NCI-H2107 treated with DMSO at 0.1 percent for 48 hours (cell line): ENCODE data around the gene CDH23.

Experiments
- DNase-seq: peaks from one replicate; lab custom pipeline; 2025; ENCODE audit not compliant: unreplicated experiment; lab: John Stamatoyannopoulos, UW

CDH23 gene

DNA sequence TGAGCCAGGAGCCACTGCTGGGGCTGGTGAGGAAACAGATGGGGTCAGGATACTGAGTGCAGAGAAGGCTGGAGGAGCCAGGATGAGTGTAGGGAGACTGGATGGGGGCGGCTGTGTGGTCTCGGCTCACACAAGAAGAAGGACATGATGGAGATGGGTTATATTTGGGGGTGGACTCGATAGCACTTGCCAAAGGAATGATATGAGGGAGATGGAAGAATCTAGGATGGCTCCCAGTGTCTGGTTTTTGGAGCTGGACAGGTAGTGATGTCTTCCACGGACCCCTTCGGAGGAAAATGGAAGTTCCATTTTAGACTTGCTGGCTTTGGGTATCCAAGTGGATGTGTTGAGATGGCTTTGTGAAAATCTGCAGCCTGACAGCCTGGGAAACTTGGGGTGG lies 83.9 kb downstream of the CDH23 start:
- DNase-seq = no peak

DNA sequence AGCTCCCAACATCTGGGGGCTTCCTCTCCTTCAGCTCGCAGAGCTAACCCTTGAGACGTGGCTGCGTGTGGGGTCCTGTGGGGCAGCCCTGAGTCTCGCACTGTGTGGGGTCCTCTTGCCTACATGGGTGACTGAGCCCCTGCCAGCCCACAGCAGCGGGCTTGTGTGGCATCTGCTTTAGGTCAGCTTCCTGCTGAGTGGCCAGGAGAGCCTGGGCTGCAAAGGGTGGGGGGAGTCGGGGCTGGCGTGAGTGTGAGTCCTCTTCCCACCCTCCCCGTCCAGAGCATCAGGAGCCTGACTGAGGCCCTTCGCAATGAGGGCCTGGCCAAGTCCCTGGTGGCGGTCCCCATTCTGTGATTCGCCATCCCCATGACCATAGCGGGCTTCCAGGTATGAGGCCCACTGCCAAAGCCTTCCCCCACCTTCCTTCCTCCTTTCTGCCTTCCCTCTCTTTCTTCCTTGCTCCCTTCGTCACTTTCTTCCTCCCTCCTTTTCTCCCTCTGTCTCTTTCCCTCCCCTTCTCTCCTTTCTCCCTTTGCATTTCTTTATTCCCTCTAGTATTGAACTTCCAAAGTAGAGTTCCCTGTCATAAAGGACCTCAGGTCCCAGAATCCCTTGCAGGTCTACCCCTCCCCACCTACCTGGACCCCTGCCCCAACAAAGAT lies 85.2 kb downstream of the CDH23 start:
- DNase-seq = no peak

DNA sequence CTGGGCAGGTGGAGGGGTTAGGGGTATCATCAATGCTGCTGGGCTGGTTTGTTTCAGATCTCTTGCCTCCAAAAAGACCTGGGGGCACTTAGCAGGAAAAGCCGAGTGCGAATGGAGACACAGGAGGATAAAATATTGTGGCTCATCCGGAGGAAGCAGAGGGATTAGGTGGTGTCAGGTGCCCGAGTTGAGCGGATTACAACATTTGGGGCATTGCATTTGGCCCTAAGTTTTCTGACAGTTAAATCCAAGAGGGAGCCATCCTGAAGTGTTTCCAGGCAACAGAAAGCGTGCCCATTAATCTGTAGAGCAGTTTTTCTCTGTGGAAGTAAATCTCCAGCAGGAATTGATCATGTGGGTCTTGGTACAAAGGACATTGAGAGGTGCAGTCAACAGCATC lies 85.9 kb downstream of the CDH23 start:
- no peak for DNase-seq

DNA sequence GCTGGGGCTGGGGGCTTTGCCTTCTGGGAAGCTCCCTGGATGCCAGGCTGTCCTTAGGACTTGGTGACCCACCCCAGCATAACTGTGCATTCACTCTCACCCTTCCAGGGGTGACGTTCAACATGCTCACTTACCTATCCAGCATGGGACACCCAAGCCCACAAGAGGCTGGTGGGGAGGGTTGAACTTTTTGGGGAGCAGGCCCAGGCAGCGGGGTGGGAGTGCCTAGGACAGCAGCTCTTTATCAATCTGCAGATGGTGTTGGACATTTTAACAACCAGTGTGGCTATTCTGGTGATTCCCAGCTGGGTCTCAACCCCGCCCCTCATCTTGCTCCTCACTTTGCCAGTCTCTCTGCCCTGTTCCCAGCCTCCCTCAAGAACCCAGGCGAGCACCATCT lies 86.4 kb downstream of the CDH23 start:
- no peak for DNase-seq

DNA sequence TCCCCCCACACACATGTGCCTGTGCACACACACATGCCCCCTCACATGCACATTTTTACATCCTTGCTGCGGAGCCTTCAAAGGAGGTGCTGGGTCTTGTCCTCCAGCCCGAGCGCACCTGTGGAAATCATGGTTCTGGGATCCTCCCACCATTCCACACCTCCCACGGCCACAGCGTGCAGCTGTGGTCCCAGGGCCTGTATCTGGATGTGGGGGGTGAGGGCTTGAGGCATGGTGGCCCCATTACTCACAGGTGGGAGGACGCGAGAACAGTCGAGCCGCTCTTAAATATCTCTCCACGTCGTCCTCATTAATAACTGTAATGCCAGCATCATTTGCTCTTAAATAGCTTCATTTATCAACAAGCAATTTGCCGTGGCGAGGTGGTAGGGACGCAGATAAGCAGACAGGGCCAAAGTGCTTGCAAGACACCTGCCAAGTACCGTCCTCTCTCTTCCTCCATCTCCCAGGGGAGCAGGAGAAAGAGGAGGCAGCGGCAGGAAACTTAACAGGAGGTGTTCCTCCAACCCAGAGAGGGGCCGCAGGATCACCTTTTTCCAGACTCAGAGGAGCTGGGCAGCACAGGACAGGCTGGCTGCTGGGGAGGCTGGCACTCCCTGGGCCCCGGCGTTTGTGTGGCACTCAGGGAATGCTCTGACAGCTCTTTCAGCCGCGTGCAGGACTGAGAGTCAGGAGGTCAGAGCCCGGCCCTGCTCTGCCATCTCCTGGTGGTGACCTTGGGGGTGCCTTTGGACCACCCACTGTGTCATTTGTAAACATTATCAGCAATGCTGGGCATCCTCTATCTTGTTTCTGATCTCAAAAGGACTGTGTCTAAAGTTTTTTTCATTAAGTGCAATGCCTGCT lies 87.4 kb downstream of the CDH23 start:
- DNase-seq = no peak

DNA sequence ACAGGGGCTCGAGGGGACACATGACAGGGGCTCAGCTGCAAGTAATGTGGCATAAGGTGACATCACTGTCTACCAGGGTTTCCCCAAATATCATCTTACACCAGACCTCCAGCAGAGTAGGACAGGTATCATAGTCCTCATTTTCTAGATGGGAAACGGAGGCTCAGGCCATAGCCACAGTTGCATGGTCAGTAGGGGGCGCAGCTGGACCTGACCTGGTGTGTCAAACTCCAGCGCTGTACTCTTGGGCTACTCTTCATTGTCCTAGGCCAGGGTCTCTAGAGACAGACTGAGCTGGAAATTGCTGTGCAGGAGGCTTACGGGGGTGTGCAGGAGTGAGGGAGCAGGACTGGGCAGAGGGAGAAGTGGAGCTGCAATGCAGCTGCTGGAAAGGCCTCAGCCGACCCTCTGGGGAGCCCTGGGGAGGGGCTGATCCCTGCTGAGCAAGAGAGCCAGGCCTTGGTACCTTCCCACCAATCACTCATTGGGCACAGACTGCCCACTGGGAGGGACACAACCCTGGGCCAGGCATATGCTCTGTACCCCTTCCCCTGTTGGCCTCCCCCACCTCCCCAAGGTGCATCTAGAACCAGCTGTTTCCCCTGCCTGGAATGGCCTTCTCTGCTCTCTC lies 89.9 kb downstream of the CDH23 start:
- DNase-seq = no peak

DNA sequence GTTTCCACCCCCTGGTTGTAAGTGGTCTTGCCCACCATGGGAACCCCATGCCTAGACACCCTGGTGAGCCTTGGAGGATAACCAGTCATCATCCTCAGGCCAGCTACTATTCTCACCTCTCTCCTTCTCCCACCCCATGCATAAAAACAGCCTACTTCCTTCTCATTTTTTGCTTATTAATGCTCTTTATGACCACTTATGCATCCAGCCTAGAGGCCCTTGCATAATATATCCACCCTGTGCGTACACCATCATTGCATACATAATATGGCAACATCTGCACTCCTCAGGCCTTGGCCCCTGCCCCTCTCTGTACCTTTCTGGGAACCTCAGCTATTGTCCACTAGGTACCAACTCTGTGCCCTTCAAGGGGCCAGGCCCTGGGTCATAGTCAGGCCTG lies 91.0 kb downstream of the CDH23 start:
- no peak for DNase-seq

DNA sequence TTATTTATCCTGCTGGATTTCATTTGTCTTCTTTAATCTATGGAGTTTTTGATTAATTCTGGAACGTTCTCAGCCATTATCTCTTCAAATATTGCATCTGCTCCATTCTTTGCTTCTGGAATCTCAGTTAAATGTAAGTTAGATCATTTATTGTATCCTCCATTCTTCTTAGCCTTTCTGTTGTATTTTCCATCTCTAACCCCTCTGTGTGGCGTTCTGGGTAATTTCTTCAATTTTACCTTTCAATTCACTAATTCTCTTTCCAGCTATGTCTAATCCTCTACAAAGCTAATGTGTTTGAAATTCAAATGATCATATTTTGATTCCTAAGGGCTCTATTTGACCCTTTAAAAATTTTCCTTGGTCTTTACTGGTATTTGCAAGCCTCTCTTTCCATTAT lies 92.4 kb downstream of the CDH23 start:
- DNase-seq = no peak

DNA sequence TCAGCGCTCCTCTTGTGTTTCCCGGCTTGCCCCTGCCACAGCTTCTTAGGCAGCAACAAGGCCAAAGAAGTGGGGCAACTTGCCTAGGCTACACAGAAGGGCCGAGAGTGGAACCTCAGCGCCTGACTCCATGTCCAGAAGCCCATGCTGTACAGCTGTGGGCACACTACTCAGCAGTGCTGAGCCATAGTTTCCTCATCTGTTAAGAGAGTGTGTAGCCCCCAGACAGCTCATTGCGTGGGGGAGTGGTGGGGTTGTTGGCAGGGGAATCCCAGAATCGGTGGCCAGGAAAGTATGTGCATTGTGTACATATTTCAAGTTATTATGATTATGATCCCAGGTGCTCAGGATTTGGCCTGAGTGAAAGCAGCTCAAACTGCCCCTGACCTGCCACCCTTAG lies 96.2 kb downstream of the CDH23 start:
- DNase-seq = no peak

DNA sequence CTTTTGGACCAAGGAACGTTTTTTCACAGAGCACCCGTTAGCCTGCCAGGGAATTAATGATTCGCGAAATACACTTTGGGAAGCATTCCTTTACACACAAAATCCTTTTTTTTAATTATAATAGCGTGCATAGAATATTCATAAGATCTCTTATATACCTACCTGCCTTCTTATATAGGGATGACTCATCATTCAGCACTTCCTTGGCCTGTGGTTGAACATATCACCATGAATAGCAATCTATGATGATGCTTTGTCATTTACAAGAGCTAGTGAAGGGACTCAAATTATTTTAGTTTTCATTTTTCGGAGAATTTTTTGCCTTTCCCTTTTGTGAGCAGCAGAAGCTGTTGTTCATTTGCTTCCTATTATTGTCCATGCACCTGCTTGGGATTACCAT lies 97.0 kb downstream of the CDH23 start:
- no peak for DNase-seq

DNA sequence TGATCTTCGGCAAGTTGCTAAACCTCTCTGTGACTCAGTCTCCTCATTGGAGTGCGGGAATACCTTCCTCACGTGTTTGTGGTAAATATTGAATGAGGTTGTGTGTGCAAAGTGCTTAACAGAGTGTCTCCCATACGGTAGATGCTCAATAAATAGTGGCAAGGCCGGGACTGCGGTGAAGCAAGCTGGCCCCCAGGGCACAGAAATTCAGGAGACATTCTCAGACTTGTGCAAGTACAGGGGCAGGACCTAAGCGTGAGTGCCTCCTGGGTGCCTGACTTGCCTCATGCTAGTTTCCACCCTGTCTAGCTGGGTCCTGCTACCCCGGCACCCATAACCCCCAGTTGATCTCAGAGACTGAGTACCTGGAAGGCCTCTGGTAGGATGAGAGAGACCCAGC lies 97.8 kb downstream of the CDH23 start:
- no peak for DNase-seq

DNA sequence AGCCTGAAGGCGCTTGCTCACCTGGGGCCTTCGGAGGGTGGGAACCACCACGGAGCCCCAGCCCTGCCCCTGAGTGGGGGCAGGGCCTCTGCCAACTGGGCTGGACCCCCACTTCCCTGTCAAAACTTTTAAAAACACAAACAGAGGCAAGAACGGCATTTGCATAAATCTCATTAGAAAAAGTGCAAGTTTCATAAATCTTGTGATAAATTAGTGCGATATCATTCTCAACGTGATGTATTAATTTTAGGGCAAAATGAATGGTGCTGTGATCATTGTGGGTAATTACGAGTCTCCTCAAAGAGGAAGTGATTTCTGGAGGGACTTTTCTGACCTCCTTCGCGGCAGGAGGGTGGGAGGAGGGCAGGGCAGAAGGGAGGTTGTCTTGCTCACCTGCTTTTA lies 98.3 kb downstream of the CDH23 start:
- DNase-seq = no peak

DNA sequence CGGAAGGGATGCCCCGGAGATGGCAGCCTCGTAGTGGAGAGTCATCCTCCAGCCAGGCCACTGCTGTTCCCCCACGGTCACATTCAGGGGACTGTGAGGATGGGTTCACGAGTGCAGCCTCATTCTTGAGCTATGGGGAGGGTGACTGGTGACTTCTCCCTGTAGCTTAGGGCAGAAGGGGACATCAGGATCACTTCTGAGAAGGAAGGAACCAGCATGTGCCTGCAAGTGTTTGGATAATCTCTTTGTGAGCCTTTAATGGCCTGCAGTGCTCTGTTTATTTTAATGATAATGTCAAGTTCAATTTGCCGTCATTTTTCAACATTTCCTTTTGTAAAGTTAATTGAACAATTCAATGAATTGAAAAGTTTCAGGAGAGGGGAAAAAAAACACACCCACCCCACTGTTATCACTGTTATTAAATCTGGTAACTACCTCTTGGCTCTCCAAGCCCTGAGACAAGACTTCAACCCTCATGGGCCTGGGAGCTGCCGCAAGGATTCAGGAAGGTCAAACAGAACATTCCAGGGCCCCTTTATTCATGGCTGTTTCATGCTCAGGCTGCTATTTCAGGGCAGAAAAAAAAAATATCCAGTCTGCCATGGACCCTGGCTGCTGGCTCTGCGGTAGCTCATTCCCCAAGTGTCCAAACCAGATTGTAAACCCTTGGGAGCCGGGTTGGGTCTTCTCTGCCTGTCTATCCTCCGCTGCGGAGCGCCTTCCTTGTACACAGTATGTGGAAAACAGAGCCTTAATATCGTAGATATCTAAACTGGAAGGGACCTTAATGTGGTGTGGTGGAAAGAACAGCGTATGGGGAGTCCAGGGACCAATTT lies 100.4 kb downstream of the CDH23 start:
- no peak for DNase-seq

DNA sequence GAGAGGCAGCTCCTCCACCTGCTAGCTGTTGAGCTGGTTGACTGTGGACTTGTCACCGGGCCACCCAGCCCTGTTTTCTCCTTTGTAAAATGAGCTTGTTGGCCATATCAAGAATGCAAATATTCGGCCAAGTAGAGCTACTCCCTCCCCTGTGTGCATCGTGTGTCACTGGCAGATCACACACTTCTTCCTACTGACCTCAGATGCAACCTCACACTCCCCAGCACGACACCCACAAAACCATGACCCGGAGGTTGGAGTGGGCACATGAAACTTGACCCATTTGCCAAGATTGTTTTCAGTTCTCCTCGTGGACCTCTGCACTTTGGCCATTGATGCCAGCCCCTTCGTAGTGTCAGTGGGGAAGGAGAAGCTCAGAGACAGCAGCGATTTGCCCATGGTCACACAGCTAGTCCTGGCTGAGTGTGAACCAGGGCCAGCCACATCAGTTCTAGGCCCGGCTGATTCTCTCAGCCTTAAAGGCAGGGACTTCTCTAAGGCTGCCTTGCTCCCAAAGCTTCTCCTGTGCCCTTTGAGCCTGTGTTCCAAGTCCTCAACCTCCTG lies 101.1 kb downstream of the CDH23 start:
- no peak for DNase-seq

DNA sequence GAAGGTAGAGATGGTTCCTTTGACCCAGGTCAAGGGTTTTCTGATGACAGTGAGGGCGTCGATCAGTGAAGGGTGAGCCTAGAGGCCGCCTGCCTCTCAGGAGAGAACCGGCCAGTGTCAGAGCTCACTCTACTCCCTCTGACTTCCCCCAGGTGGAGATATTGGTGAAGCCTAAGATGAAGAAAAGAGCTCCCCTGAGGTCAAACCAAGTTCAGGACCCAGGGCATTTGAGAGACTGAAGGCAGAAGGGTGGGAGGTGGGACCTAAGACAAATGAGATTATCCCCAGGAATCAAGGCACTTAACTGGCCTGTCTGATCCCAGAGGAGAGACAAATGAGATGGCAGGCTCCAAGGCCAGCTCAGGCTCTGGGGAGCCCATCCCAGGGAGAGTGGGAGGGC lies 104.7 kb downstream of the CDH23 start:
- no peak for DNase-seq

DNA sequence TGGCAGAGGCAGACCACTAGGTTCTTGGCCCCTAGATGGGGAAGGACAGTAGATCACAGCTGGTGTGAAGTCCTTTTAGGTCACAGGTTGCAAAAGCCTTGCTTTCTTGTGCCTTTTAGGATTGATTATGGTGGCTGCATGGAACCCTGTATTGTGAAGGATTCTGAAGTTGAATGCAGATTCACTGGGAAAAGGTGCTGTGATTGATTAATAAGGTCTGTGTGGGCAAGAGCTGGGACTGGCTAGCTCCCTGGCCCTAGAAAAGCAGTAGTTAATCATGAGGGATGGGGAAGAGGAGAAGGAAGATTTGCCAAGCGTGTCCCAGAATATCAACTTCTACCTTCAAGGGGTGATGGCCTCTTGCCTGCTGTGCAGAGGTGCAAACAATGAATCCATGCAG lies 105.5 kb downstream of the CDH23 start:
- no peak for DNase-seq

DNA sequence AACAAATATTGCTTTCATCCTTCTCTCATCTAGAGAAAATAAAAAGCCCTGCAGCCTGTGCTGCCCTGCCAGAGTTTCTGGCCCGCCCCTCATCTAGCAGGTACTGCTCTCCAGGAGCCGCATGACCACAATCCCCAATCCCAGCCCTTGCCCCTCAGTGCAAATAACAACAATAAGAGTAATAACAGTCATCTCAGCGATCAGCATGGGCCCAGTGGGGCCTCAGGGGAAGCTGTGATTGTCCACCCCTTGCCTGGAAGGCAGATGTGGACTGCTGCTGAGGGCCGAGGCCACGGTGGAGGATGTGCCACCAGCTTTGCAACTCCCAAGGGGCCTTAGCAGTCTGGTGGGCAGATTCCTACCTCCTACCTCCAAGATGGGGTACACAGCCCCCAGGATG lies 106.1 kb downstream of the CDH23 start:
- DNase-seq = no peak

DNA sequence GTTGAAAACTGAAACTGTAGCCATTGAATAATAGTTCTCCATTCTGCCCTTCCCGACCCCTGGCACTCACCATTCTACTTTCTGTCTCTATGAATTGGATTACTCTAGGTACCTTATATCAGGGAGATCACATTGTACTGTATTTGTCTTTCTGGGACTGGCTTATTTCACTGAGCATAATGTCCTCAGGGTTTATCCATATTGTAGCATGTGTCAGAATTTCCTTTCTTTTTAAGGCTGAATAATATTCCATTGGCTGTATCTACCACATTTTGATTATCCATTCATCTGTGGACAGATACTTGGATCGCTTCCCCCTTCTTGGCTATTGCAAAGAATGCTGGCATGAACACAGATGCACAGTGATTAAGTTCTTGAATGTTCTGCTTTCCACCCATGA lies 107.4 kb downstream of the CDH23 start:
- DNase-seq = no peak

DNA sequence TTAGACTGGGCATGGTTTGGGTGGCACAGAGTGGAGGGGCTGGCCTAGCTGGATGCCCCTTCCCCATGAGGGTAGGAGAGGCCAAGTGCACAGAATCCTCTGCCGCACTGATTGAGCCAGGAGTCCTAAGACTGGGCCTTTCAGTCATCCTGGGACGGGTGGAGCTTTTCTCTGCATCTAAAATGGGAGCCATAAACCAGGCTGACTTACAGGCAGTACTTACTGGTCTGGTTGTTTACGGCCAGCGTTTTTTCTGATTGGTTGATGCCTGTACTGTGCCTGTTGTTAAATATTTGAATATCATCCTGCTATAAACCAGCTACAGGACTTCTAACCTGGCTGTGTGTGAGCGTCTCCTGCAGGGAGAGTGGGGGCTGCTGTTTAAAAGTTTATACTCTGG lies 107.8 kb downstream of the CDH23 start:
- no peak for DNase-seq

DNA sequence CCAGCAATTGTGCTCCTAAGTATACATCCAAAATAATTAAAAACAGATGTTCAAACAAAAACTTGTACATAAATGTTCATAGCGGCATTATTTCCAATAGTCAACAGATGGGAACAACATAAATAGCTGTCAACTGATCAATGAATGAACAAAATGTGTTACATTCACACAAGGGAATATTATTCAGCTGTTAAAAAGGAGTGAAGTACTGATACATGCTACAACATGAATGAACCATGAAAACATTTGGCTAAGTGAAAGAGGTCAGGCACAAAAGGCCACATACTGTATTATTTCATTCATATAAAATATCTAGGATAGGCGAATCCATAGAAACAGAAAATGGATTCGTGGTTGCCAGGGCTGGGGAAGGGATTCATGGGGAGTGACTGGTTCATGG lies 109.1 kb downstream of the CDH23 start:
- DNase-seq = no peak

DNA sequence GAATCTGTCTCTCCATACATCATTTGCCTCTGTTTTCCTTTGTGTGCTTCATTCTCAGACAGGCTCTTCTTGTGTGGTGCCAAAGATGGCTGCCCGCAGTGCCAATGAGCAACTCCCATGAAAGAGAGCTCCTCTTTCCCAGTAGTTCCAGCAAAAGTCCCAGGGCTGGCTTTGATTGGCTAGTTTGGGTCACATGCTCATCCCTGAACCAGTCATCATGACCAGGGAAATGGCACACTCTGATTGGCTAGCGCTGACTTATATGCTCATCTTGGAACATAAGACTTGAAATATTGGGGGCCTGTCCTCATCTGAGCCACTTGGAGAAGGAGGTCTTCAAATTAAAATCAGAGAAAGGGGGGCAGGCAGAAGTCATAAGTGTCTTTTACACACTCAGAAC lies 112.7 kb downstream of the CDH23 start:
- DNase-seq = no peak
